GM10266 (cell line): ENCODE measurements around the gene SERTM1.

Source experiments
- DNase-seq: peaks from one replicate; pipeline ENCODE4 v3.0.0; 2012; ENCODE audit errors: extremely low spot score
- TF ChIP-seq, protein P1 (sequence below): IDR thresholded peaks from 2 replicates; pipeline ENCODE4 v1.5.1; 2012; ENCODE audit warnings: mild to moderate bottlenecking, low read depth; ENCODE audit not compliant: control insufficient read depth, insufficient read depth; ENCODE audit errors: missing control alignments

SERTM1 gene

DNA sequence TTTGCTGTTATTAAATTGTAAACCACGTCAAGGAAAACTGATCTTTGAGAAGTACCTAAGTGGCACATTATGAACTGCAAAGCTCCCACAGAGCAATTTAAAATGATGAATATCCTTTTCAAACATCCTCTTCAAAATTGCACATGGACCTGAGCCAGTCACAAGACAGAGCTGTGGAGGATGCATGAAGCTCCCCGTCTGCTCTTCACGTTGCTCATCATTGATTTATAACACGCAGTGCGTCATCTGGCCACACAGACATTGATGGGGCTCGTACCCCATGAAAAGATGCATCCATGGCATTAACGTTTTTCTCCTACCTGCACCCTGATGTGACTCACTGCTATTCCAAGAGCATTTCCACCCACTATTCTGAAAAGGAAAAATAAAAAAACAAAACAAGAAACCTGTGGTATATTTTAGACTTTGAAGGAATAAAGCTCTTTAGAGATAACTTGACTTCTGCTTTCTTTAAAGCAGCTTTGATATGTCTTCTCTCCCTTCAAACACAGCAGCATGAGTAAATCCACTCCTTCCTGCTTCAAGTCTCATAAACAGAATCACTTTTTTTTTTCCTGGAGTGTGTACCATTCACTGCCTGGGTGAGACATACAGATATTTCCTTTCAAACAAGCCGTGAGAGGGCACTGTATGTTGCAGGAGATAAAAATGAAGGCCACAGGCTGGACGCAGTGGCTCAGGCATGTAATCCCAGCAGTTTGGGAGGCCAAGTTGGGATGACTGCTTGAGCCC lies 7.2 kb upstream of the SERTM1 start:
- TF ChIP-seq, protein P1, sequence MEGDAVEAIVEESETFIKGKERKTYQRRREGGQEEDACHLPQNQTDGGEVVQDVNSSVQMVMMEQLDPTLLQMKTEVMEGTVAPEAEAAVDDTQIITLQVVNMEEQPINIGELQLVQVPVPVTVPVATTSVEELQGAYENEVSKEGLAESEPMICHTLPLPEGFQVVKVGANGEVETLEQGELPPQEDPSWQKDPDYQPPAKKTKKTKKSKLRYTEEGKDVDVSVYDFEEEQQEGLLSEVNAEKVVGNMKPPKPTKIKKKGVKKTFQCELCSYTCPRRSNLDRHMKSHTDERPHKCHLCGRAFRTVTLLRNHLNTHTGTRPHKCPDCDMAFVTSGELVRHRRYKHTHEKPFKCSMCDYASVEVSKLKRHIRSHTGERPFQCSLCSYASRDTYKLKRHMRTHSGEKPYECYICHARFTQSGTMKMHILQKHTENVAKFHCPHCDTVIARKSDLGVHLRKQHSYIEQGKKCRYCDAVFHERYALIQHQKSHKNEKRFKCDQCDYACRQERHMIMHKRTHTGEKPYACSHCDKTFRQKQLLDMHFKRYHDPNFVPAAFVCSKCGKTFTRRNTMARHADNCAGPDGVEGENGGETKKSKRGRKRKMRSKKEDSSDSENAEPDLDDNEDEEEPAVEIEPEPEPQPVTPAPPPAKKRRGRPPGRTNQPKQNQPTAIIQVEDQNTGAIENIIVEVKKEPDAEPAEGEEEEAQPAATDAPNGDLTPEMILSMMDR: no peak
- DNase-seq: no peak

DNA sequence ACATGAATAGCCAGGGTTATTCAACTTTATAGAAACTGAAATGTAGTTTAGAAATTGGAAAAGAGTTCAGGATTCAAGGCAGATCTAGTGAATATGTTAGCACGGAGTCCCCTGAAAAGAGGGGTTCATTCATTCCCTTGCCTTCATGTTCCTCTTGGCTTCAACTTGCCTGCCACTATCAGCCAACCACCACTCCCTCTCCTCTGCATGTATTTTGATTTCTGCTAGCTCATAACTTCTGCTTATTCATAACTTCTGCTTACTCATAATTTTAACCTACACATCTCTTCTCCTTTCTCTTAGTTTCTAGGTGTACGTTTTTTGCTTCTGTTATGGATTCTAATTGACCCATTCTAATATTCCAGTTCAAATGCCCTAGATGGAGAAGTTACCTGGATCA lies 5.5 kb upstream of the SERTM1 start:
- no peak for DNase-seq
- TF ChIP-seq, protein P1: no peak

DNA sequence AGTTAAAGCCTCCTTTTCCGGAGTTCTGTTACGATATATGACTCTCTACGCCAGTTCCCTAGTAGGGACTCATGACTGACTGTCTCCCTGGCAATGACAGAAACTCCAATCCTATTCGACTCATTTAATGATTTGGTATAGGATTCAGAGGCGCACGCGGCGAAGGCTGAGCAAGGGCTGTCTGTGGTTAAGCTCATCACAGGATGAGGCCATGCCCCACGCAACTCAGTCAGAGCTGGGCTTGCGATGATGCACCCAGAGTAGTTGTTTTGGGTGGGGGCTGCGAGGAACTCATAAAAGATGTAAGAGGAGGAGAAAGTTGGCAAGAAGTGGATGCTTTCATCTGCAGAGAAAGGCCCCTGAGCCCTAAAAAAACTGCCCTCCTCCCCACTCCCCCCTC lies 468 bp upstream of the SERTM1 start:
- TF ChIP-seq, protein P1: no peak
- no peak for DNase-seq

DNA sequence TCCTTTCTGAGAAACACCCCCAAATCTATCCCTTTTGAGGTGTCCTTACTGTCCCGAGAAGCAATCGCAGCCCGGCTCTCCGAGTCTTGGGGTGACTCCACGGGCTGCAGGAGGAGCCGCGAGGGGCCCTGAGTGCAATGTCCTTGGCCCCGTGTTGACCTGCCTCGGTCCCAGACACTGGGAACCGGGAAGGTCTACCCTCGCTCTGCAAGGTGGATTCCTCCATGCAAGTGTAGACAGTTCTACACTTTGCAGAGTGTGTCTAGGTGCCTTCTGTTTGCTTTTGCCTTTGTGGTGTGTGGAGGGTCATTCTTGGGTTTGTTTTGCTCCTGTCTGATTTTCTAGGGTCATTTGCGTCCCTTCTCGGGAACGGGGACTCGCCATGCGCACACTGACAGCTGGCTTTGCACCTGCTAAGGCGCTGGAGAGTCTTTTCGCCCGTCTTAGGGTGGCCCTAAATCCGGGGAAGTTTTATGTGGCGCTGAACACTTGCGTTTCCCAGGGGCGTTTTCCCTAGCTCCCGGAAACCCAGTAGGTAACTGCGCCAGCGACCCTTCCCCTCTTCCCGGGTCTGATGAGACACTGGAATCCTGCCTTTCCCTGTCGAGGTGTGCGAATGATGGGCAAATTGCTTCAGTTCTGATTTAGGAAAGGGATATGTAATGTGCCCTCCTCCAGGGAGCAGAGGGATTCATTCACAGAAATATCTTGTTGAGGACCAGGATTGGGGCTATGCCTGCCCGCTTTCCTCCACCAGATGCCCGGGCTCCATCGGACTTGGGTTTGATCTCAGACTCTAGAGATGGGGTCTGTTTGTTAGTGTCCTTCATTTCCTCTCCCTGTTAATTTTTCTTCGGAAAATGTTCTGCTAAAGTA lies 755 bp downstream of the SERTM1 start:
- DNase-seq: peak; percentile 23
- TF ChIP-seq, protein P1: no peak

DNA sequence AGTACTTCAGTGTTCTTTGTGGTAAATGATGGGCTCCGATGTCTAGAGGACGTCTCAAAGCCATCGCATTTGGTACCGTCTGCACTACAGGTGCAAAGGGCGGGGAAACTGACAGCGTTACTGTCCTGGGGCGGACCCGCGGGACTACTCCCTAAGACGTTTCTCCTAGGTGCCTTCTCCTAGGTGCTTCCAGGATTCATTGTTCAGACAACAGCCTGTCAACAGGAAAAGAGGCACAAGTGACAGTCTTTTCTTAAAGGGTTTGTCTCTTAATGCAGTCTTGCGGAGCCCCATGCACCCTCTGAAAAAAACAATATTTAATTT lies 1.4 kb downstream of the SERTM1 start:
- DNase-seq: no peak
- TF ChIP-seq, protein P1: no peak

DNA sequence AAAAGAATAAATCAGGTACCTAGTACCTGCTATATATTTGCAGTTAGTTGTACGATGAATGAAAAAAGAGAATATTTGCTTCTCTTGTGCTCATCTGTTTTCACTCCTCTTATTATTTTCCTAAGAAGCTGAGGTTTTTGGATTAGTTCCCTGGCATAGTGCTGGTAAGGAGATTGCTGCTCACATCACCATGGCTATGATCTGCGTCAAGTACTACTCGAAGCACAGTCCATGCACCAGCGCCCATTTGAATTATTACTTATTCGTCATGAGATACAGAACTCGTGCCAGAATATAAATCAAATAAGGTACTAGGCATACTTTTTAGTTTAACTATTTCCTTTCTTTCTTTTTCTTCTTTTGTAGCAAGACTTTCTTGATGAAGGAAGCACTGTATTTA lies 7.1 kb downstream of the SERTM1 start:
- TF ChIP-seq, protein P1: no peak
- no peak for DNase-seq

DNA sequence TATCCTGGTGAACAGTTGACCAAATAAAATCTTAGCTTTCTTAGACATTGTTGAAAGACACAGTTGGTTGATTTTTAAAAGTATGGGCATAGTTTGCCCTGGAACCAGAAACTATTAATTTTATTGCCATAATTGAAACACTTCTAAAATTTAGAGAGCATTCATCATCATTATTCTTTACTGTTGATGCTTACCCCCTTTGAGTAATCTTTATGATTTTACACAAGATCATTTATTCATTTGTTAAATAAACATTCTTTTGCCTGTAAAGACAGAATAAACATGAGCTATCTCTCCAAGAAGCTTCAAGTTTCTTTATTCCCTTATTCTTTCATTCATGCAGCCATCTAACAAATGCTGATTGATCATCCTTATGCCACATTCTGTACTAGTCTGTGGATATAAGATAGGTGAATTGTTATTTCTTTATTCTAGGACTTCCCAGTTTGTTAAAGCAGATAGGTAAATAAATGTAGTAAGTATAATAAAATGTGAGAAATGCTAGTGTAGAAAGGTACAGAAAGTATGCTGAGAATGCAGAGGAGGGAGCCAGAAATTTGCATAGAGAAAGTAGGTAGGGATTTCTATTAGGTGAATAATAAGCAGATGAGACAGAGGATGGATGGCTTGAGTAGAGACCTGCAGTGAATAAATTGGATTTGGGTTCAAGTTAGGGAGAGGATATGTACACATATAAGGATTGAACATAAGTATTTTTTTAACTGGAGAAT lies 8.2 kb downstream of the SERTM1 start:
- no peak for DNase-seq
- TF ChIP-seq, protein P1: no peak
